Neural crest cell (in vitro differentiated cells): Measurements from ENCODE around the gene PTPRG. TPM values are rescaled to one million over a fixed set of nuclear protein-coding genes. Genes with fewer than 3 reads are reported as not detected.

Experiments
- DNase-seq: peaks from one replicate; pipeline ENCODE4 v3.0.0; 2021; ENCODE audit warnings: low read depth, mixed read lengths, low spot score
- H3K27ac Mint-ChIP-seq: one replicate; pipeline ENCODE4 v1.8.0; 2021; ENCODE audit warnings: mild to moderate bottlenecking, mixed read lengths; ENCODE audit not compliant: unreplicated experiment
- H3K27me3 Mint-ChIP-seq: 2 replicates; pipeline ENCODE4 v1.8.0; 2021; ENCODE audit warnings: low read depth, mild to moderate bottlenecking, mixed read lengths
- H3K36me3 Mint-ChIP-seq: 2 replicates; pipeline ENCODE4 v1.8.0; 2021; ENCODE audit warnings: low read depth, mild to moderate bottlenecking, mixed read lengths
- H3K4me1 Mint-ChIP-seq: 2 replicates; pipeline ENCODE4 v1.8.0; 2021; ENCODE audit warnings: mixed read lengths
- H3K4me3 Mint-ChIP-seq: one replicate; pipeline ENCODE4 v1.8.0; 2021; ENCODE audit warnings: mild to moderate bottlenecking, mixed read lengths
- H3K9me3 Mint-ChIP-seq: 2 replicates; pipeline ENCODE4 v1.8.0; 2021; ENCODE audit warnings: mixed read lengths
- CTCF ChIP-seq: fragments of 200-600 bp; sonication (generic); conservative IDR thresholded peaks from 2 replicates; pipeline ENCODE4 v1.5.0; 2021; ENCODE audit warnings: antibody characterized with exemption, mild to moderate bottlenecking
- total RNA-seq: library from RNA; stranded (reverse); gene quantifications from 2 replicates; pipeline ENCODE4 v1.2.1, GENCODE V29; 2021

Gene PTPRG
- total RNA-seq, 1 donor from 2014 or later, result 41.2 TPM

GRCh38 chr3:62168356-62168755, 607.0 kb downstream of the PTPRG start:
- H3K36me3 Mint-ChIP-seq, result peaks cover 13% of the 10 kb centered on the region
- peaks cover 28% of the 10 kb centered on the region for H3K4me1 Mint-ChIP-seq
- H3K4me3 Mint-ChIP-seq, result no peak overlapping the region
- peaks cover 13% of the 10 kb centered on the region for H3K9me3 Mint-ChIP-seq
- no peak for TF ChIP-seq CTCF
- H3K27ac Mint-ChIP-seq, result no peak overlapping the region
- no peaks in the 10 kb centered on the region for H3K27me3 Mint-ChIP-seq
- DNase-seq, result no peak

GRCh38 chr3:62169906-62170660, 608.7 kb downstream of the PTPRG start:
- Mint-ChIP-seq H3K36me3 (peaks cover 13% of the 10 kb centered on the region), H3K4me1 (peaks cover 23% of the 10 kb centered on the region), H3K9me3 (peaks cover 13% of the 10 kb centered on the region), H3K27me3 (no peaks in the 10 kb centered on the region), H3K27ac (no peak overlapping the region), H3K4me3 (no peak overlapping the region)
- DNase-seq, result no peak
- TF ChIP-seq CTCF, result no peak

DNA sequence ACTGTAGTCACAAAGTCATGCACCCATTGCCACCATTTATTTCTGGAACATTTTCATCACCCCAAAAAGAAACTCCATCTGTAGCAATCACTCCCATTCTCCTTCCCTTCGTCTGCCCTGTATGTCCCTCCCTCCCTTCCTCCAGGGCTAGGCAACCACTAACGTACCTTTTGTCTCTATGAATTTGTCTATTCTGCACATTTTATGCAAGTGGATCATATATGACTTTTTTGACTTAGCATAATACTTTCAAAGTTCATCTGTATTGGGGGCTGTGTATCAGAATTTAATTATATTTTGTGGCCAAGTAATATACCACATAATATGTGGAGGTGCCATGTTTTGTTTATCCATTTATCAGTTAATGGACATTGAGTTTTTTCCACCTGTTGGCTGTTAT, 610.4 kb downstream of the PTPRG start:
- H3K27me3 Mint-ChIP-seq, result no peaks in the 10 kb centered on the region
- H3K4me1 Mint-ChIP-seq, result peaks cover 17% of the 10 kb centered on the region
- H3K27ac Mint-ChIP-seq, result no peak overlapping the region
- H3K9me3 Mint-ChIP-seq, result peaks cover 13% of the 10 kb centered on the region
- H3K4me3 Mint-ChIP-seq, result no peak overlapping the region
- DNase-seq, result no peak
- no peak for TF ChIP-seq CTCF
- H3K36me3 Mint-ChIP-seq, result peaks cover 15% of the 10 kb centered on the region

- peaks cover 15% of the 10 kb centered on the region for H3K36me3 Mint-ChIP-seq
- H3K4me1 Mint-ChIP-seq, result peaks cover 17% of the 10 kb centered on the region
- no peak for DNase-seq
- H3K27ac Mint-ChIP-seq, result no peak overlapping the region
- H3K27me3 Mint-ChIP-seq, result no peaks in the 10 kb centered on the region
- peaks cover 13% of the 10 kb centered on the region for H3K9me3 Mint-ChIP-seq
- no peak overlapping the region for H3K4me3 Mint-ChIP-seq
- no peak for TF ChIP-seq CTCF
Observed at GRCh38 chr3:62172199-62172598, 610.8 kb downstream of the PTPRG start.

DNA sequence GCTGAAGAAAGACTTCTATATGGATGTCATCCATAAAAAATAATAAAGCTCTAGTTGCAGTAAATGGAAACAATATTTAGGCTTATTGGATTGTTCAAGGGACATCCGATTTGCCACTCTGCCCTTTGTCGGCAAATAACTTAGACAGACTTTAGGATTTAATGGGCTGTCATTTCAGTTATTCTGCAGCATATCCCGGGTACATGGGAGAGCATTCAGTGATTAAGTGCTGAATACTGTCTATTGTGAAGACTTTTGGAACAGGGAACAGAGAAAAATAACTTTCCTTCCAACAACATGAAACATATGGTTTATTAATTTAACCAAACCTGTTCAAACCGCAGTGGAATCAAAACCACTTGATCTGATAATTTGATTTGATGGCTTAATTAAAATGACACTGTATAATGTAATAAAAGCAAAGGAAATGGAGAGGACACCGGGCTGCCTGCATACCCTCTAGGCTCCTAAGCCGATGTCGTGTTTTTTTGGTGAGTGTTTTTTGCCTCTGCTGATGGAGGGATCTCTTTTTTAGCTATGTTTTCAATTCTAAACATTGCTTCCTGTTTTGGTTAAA, 612.7 kb downstream of the PTPRG start:
- Mint-ChIP-seq H3K27ac (no peak overlapping the region), H3K27me3 (no peaks in the 10 kb centered on the region), H3K4me3 (no peak overlapping the region), H3K4me1 (peaks cover 17% of the 10 kb centered on the region), H3K9me3 (peaks cover 13% of the 10 kb centered on the region), H3K36me3 (peaks cover 17% of the 10 kb centered on the region)
- no peak for DNase-seq
- TF ChIP-seq CTCF, result no peak
